IPS DF 6.9 (cell line): ENCODE measurements around the gene BACE2.

ENCODE experiments used
- DNase-seq: peaks from one replicate; pipeline ENCODE4 v3.0.0-alpha.2; 2013; ENCODE audit warnings: low read depth, low spot score
- H3K27ac ChIP-seq: one replicate; pipeline ENCODE4 v1.5.1; 2013; ENCODE audit warnings: low read length, control low read depth
- H3K27me3 ChIP-seq: 2 replicates; pipeline ENCODE4 v1.6.1; 2013; ENCODE audit warnings: mild to moderate bottlenecking, low read length; ENCODE audit not compliant: control insufficient read depth, insufficient read depth
- H3K36me3 ChIP-seq: 2 replicates; pipeline ENCODE4 v1.6.1; 2013; ENCODE audit warnings: low read length; ENCODE audit not compliant: control insufficient read depth, insufficient read depth
- H3K4me1 ChIP-seq: 2 replicates; pipeline ENCODE4 v1.6.1; 2013; ENCODE audit warnings: low read length; ENCODE audit not compliant: control insufficient read depth, insufficient read depth
- H3K4me3 ChIP-seq: 2 replicates; pipeline ENCODE4 v1.5.1; 2013; ENCODE audit warnings: mild to moderate bottlenecking, low read length
- H3K9me3 ChIP-seq: 2 replicates; pipeline ENCODE4 v1.6.1; 2013; ENCODE audit warnings: low read length, inconsistent platforms; ENCODE audit not compliant: control insufficient read depth, insufficient read depth
- WGBS: extraction: QIAGEN DNeasy Blood & Tissue Kit; methylation state at CpG from one replicate; pipeline ENCODE4 v1.1.7; 2013; ENCODE audit warnings: mixed read lengths, missing lambda C conversion rate; ENCODE audit not compliant: insufficient read length, insufficient coverage; 5-methylcytosine and 5-hydroxymethylcytosine counted together

Gene BACE2

DNA sequence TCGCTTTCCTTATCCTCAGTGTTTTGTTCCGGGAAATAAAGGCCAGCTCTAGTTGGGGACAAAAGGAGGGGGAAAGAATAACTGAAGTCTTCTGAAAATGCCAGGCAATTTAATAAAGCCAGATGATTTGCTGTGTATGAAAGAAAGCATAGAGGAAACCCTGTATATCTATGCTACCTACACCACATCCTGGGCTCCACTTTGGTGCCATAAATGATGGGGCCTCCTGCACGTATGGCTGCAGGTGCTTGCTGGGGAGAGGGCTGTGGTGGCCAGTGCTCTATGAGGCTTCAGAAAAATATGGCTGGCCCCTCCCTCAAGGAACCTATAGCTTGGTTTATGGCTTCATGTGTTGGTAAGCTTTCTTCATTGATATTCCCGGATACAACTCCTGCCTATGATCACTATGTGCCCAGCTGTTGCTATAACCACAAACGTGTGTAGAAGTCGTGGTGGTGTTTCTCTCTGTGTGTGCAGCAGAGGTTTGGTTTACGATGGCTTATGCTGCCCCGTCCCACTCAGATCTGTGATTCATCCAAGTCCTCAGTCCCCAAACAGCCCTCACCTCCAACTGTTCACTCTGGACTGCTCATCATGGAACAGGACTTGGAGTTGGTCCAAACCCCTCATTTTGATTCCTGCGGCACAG lies 59.5 kb downstream of the BACE2 start:
- no peak overlapping the region for H3K4me3 ChIP-seq
- no peaks in the 10 kb centered on the region; the same call in none of the 2 replicates for H3K4me1 ChIP-seq
- no peaks in the 10 kb centered on the region for H3K9me3 ChIP-seq
- no peaks in the 10 kb centered on the region for H3K27me3 ChIP-seq
- DNase-seq = no peak
- no CpG with 5 or more reads among the region's 9 CpGs for WGBS
- H3K27ac ChIP-seq = no peak overlapping the region
- H3K36me3 ChIP-seq = no peaks in the 10 kb centered on the region

DNA sequence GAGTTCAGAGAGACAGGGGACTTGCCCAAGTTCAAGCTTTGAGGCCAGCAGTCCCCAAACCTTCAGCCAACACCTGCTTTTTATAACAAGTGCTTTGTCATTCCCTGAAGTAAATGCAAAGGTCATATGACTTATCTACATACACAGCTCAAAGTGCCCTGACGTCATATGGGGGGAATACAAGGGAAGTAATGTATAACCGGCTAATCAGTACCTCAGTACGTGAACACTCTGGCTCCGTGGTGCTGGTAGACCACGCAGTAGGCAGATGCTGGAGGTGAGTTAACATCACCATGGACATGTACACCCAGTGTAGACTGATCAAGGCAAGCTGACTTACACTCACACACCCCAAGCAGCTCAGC lies 60.0 kb downstream of the BACE2 start:
- H3K4me3 ChIP-seq = no peak overlapping the region
- no peak for DNase-seq

DNA sequence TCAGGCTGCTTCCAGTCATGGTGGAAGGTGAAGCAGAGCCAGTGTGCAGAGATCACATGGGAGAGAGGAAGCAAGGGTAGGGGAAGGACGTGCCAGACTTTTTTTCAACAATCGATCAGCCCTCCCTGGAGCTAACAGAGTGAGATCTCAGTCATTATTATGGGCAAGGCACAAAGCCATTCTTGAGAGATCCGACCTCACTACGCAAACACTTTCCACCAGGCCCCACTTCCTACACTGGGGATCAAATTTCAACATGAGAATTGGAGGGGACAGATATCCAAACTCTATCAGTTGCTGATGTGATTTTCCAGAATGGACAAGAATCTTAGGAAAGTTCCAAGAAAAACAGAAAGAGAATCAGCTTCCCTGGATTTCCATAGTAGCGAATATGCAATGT lies 60.5 kb downstream of the BACE2 start:
- no peak for DNase-seq
- Histone ChIP-seq H3K36me3 (no peaks in the 10 kb centered on the region), H3K27me3 (no peaks in the 10 kb centered on the region), H3K4me1 (no peaks in the 10 kb centered on the region; the same call in none of the 2 replicates), H3K4me3 (no peak overlapping the region), H3K27ac (no peak overlapping the region), H3K9me3 (no peaks in the 10 kb centered on the region)
- WGBS = no CpG with 5 or more reads among the region's 5 CpGs

More for the DNA sequence above, 60.0 kb downstream of the BACE2 start:
- no CpG with 5 or more reads among the region's 5 CpGs for WGBS
- H3K27ac ChIP-seq = no peak overlapping the region
- H3K36me3 ChIP-seq = no peaks in the 10 kb centered on the region
- H3K4me1 ChIP-seq = no peaks in the 10 kb centered on the region; the same call in none of the 2 replicates
- no peaks in the 10 kb centered on the region for H3K27me3 ChIP-seq
- H3K9me3 ChIP-seq = no peaks in the 10 kb centered on the region

DNA sequence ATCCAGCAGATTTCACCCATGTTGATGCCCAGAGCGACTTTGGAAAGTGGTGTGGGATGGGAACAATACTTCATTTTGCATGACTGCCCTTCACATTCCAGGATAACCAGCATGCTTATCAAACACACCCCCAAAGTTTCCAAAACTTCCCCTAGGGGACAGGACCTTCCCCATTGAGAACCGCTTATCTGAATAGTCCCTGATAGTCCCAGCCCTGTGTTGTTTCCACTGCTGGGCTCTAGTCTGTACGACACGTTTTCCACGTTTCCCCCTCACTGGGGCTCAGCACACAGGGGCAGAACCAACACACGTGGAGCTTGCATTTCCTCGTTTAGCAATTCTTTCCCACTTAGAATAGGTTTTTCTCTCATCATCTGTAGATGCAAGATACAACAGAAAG lies 61.0 kb downstream of the BACE2 start:
- no peak for DNase-seq
- Histone ChIP-seq H3K4me3 (no peak overlapping the region), H3K4me1 (no peaks in the 10 kb centered on the region; the same call in none of the 2 replicates), H3K9me3 (no peaks in the 10 kb centered on the region), H3K36me3 (no peaks in the 10 kb centered on the region), H3K27ac (no peak overlapping the region), H3K27me3 (no peaks in the 10 kb centered on the region)
- WGBS = no CpG with 5 or more reads among the region's 7 CpGs

DNA sequence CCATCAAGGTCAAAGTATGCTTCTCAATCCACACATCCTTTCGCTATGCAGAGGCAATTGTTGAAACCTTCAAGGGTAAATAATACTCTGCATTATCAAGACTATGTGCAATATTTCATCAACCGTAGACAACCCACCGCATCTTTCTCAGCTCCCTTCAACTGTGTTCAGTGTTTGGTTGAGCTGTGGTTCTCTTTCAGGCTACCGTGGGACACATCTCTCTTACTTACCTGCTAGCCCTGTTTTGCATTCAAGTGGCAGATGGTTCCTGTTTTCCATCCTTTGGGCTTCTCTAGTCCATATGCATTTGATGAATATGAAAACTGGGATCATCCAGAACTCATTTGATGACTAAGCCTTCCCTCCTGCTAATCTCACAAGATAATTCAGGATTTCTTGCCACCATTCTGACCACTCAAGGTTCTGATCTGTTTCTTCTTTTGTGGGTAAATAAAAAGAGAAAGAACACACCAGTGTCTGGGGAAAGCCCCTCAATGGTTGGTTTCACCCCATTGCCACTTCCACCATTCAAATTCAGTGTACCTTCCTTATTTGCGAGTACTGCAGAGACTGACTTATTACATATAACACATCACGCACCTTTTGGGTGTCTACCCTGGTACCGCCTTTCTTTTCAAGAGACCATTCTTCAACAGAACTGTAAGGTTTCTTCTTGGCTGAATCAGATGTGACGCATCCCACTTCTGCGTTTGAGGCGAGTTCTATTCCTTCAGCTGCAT lies 61.7 kb downstream of the BACE2 start:
- Histone ChIP-seq H3K4me3 (no peak overlapping the region), H3K27me3 (no peaks in the 10 kb centered on the region), H3K27ac (no peak overlapping the region), H3K9me3 (no peaks in the 10 kb centered on the region), H3K36me3 (no peaks in the 10 kb centered on the region), H3K4me1 (no peaks in the 10 kb centered on the region; the same call in none of the 2 replicates)
- WGBS = no CpG with 5 or more reads among the region's 10 CpGs
- no peak for DNase-seq

DNA sequence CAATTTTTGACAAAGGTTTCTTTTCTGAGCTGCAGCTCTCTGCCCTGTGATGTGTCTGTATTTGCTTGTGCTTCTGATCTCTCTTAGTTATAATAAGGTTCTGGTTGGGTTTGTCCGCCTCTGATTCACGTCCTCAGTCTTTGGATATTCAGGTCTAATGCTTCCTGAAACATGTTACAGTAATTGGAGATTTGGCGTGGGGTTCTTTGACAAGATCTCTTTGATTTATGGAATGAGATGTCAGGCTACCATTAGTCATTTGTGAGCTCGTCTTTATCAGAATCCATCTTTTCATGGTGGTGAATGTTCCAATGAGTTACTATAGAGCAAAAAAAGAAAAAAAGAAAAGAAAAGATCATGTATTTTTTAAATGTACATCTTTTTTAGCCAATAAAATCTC lies 62.5 kb downstream of the BACE2 start:
- H3K36me3 ChIP-seq = no peaks in the 10 kb centered on the region
- no peaks in the 10 kb centered on the region; the same call in none of the 2 replicates for H3K4me1 ChIP-seq
- H3K9me3 ChIP-seq = no peaks in the 10 kb centered on the region
- DNase-seq = no peak
- H3K4me3 ChIP-seq = no peak overlapping the region
- H3K27ac ChIP-seq = no peak overlapping the region
- WGBS = no CpG with 5 or more reads among the region's 4 CpGs
- no peaks in the 10 kb centered on the region for H3K27me3 ChIP-seq

DNA sequence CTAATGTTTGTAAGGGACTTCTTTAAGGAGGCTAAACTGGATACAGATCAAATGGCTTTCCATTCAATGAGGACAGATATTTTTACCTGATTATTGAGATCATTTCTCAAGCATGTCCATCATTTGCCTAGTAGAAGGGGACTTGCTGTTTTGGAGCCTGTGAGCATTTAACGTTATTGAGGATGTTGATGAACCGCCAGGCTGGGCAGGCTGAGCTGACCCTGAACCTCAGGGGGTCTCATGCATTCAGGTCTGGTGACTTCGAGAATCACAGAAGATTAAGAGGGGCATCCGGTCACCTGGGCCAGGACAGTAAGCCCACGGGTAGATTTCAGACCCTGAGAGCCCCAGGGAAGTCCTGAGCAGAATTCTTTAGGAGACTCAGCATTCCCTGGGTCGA lies 63.1 kb downstream of the BACE2 start:
- Histone ChIP-seq H3K4me3 (no peak overlapping the region), H3K4me1 (no peaks in the 10 kb centered on the region; the same call in none of the 2 replicates), H3K27me3 (no peaks in the 10 kb centered on the region), H3K27ac (no peak overlapping the region), H3K9me3 (no peaks in the 10 kb centered on the region), H3K36me3 (no peaks in the 10 kb centered on the region)
- WGBS = no CpG with 5 or more reads among the region's 6 CpGs
- DNase-seq = no peak

DNA sequence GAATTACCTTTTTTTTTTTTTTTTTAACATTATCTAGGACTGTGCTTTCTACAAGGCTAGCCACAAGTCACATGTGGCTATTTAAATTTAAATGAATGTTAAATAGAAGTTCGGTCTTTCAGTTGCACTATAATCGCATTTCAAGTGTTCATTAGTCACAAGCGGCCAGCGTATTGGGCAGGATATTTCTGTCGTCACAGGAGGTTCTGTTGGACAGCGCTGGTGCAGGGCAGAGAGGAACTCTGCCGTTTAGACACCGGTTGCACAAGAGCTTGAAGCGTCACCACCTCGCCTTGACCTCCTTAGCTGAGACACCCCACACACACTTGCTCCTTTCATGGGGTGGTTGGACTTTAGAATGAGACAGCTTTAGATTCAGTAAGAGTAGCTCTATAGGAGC lies 64.1 kb downstream of the BACE2 start:
- Histone ChIP-seq H3K36me3 (no peaks in the 10 kb centered on the region), H3K9me3 (no peaks in the 10 kb centered on the region), H3K27me3 (no peaks in the 10 kb centered on the region), H3K4me1 (no peaks in the 10 kb centered on the region; the same call in none of the 2 replicates), H3K4me3 (no peak overlapping the region), H3K27ac (no peak overlapping the region)
- WGBS = no CpG with 5 or more reads among the region's 10 CpGs
- no peak for DNase-seq

DNA sequence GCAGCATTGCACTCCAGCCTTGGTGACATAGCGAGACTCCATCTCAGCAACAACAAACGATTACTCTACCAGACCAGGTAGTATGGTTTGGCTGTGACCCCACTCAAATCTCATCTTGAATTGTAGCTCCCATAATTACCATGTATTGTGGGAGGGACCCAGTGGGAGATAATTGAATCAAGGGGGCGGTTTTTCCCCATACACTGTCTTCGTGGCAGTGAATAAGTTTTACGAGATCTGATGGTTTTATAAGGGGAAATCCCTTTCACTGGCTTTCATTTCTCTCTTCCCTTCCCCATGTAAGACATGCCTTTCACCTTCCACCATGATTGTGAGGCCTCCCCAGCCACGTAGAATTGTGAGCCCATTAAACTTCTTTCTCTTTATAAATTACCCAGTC lies 66.0 kb downstream of the BACE2 start:
- Histone ChIP-seq H3K9me3 (no peaks in the 10 kb centered on the region), H3K4me3 (no peak overlapping the region), H3K36me3 (no peaks in the 10 kb centered on the region), H3K4me1 (no peaks in the 10 kb centered on the region; the same call in none of the 2 replicates), H3K27ac (no peak overlapping the region), H3K27me3 (no peaks in the 10 kb centered on the region)
- WGBS = no CpG with 5 or more reads among the region's 6 CpGs
- no peak for DNase-seq

DNA sequence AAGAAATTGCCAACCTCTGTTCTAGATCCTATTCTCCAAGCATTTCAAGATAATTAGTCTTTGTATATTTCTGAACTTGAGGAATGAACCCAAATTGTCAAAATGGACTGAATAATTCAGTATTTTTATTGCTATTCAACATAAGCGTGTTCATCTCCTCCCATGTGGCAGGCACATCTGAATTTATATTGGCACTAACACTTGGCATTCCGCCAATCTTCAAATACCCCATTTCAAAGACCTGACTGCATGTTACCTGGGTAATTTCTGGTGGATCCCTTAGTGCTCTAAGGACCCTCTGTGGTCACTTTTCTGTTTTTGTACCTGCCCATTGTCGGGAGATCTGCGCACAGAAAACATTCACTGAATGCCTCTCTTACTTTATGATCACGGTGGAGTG lies 66.6 kb downstream of the BACE2 start:
- WGBS = no CpG with 5 or more reads among the region's 5 CpGs
- DNase-seq = no peak
- Histone ChIP-seq H3K27me3 (no peaks in the 10 kb centered on the region), H3K27ac (no peak overlapping the region), H3K36me3 (no peaks in the 10 kb centered on the region), H3K9me3 (no peaks in the 10 kb centered on the region), H3K4me1 (no peaks in the 10 kb centered on the region; the same call in 1 of the 2 replicates), H3K4me3 (no peak overlapping the region)
